HepG2 (cell line): ENCODE measurements around the gene SCAI. TPM values are rescaled to one million over a fixed set of nuclear protein-coding genes. Genes with fewer than 3 reads are reported as not detected.

ENCODE experiments used
- ATAC-seq: fragments of 200-7000 bp; cut with Tn5 transposase; 3 replicates; pipeline ENCODE4 v1.9.1; 2020; ENCODE audit warnings: mild to moderate bottlenecking, moderate library complexity
- BruUV-seq: library from RNA; stranded (reverse); fragments of 400-500 nt; replicated peaks from 2 replicates; lab custom pipeline; 2021; lab: Mats Ljungman, UMichigan
- CTCF ChIA-PET: fragments of 300-600 bp; formaldehyde crosslinking; extraction: SDS; loops from one replicate; lab custom pipeline; 2021; ENCODE audit warnings: low total read pairs, inconsistent platforms, low intra/inter-chr PET ratio; lab: Yijun Ruan, JAX
- POLR2A ChIA-PET: fragments of 350-600 bp; sonication (Branson Sonifier 250); formaldehyde crosslinking; loops from one replicate; lab custom pipeline; 2020; ENCODE audit warnings: antibody characterized with exemption, inconsistent platforms; lab: Yijun Ruan, JAX
- DNase-seq: peaks from one replicate; pipeline ENCODE4 v3.0.0-alpha.2; 2015; ENCODE audit warnings: low spot score
- FAIRE-seq: peaks from 3 replicates; lab custom pipeline; 2011; peaks lifted over from hg19 to GRCh38; lab: Jason Lieb, UNC
- H2AFZ ChIP-seq: one replicate; pipeline ENCODE4 v1.6.1; 2011; ENCODE audit warnings: low read length, inconsistent platforms
- H3K27ac ChIP-seq: fragments of 300-600 bp; 3 replicates; pipeline ENCODE4 v1.8.0; 2011; ENCODE audit warnings: mixed run types, mild to moderate bottlenecking, mixed read lengths, low read length, inconsistent platforms; ENCODE audit not compliant: insufficient read depth; ENCODE audit errors: extremely low read length
- H3K27me3 ChIP-seq, 2 experiments: fragments of 200-600 bp in 1 of 2; 2 replicates in 1 of 2; 3 replicates in 1 of 2; pipeline versions ENCODE4 v1.6.0 to v1.8.0; 2011; ENCODE audit warnings: low read length in 2 of 2, mild to moderate bottlenecking in 2 of 2, moderate library complexity in 2 of 2, inconsistent platforms in 1 of 2; ENCODE audit not compliant: insufficient read depth in 2 of 2, control insufficient read depth in 1 of 2
- H3K36me3 ChIP-seq, 2 experiments: fragments of 200-600 bp in 1 of 2; replicated peaks in 1 of 2; 2 replicates in 1 of 2; 3 replicates in 1 of 2; pipeline versions ENCODE4 v1.5.1 to v1.8.0; 2011; ENCODE audit warnings: low read length in 2 of 2, inconsistent platforms in 1 of 2; ENCODE audit not compliant: insufficient read depth in 2 of 2, control insufficient read depth in 1 of 2
- H3K4me1 ChIP-seq: 2 replicates; pipeline ENCODE4 v1.5.1; 2012; ENCODE audit warnings: low read length, inconsistent platforms; ENCODE audit not compliant: insufficient read depth
- H3K4me2 ChIP-seq: 2 replicates; pipeline ENCODE4 v1.6.0; 2011; ENCODE audit warnings: low read depth, low read length, inconsistent platforms
- H3K4me3 ChIP-seq, 3 experiments: fragments of 200-600 bp in 1 of 3; sonication (generic), shearing (Covaris generic) in 1 of 3; replicated peaks in 1 of 3; 2 replicates each; pipeline ENCODE4 v1.5.1; 2011 to 2016; ENCODE audit warnings: low read length in 3 of 3, inconsistent platforms in 2 of 3, low read depth in 2 of 3, mild to moderate bottlenecking in 2 of 3, control low read depth in 1 of 3, mixed read lengths in 1 of 3; ENCODE audit not compliant: insufficient read depth in 1 of 3
- H3K79me2 ChIP-seq: one replicate; pipeline ENCODE4 v1.6.1; 2011; ENCODE audit warnings: low read length, inconsistent platforms; ENCODE audit not compliant: insufficient read depth
- H3K9ac ChIP-seq: 2 replicates; pipeline ENCODE4 v1.6.0; 2011; ENCODE audit warnings: mild to moderate bottlenecking, low read depth, low read length, inconsistent platforms; ENCODE audit not compliant: insufficient read depth
- H3K9me3 ChIP-seq: 2 replicates; pipeline ENCODE4 v1.5.1; 2012; ENCODE audit warnings: mild to moderate bottlenecking, low read length
- H4K20me1 ChIP-seq: 2 replicates; pipeline ENCODE4 v1.6.0; 2011; ENCODE audit warnings: inconsistent platforms, mild to moderate bottlenecking, low read length, moderate library complexity; ENCODE audit not compliant: insufficient read depth
- AGO2 ChIP-seq: fragments of 200-400 bp; formaldehyde crosslinking; optimal IDR thresholded peaks from 2 replicates; pipeline ENCODE3; 2017; ENCODE audit warnings: mild to moderate bottlenecking, low read depth, low read length, moderate library complexity
- DMAP1 ChIP-seq: IDR thresholded peaks from 2 replicates; pipeline ENCODE4 v1.6.1; 2016
- DR1 ChIP-seq: sonication (generic); formaldehyde crosslinking; IDR thresholded peaks from 2 replicates; pipeline ENCODE4 v1.8.0; 2021; ENCODE audit warnings: mild to moderate bottlenecking, missing genetic modification reagents, inconsistent platforms
- GPN1 ChIP-seq: sonication (generic); formaldehyde crosslinking; IDR thresholded peaks from 2 replicates; pipeline ENCODE4 v1.5.1; 2020; ENCODE audit warnings: missing genetic modification reagents, borderline replicate concordance
- ISX ChIP-seq: sonication (generic); formaldehyde crosslinking; conservative IDR thresholded peaks from 2 replicates; pipeline ENCODE4 v1.5.0; 2020; ENCODE audit warnings: missing genetic modification reagents
- MBNL3 ChIP-seq: fragments of 250-450 bp; sonication (Bioruptor Pico); conservative IDR thresholded peaks from 2 replicates; pipeline ENCODE4 v1.8.0; 2022; ENCODE audit warnings: mild to moderate bottlenecking, inconsistent platforms
- MED1 ChIP-seq: sonication (generic); formaldehyde crosslinking; IDR thresholded peaks from 2 replicates; pipeline ENCODE4 v1.4.0; 2020; ENCODE audit warnings: missing genetic modification reagents
- PPARG ChIP-seq: conservative IDR thresholded peaks from 2 replicates; pipeline ENCODE4 v1.6.1; 2016; ENCODE audit warnings: missing biosample characterization, missing genetic modification reagents
- PRPF4 ChIP-seq: fragments of 200-400 bp; formaldehyde crosslinking; IDR thresholded peaks from 2 replicates; pipeline ENCODE4 v1.6.1; 2016; ENCODE audit warnings: low read length, low read depth; ENCODE audit not compliant: poor library complexity, severe bottlenecking
- TBP ChIP-seq: sonication (generic); formaldehyde crosslinking; IDR thresholded peaks from 2 replicates; pipeline ENCODE4 v1.5.0; 2020; ENCODE audit warnings: missing genetic modification reagents
- TFDP2 ChIP-seq: sonication (generic); formaldehyde crosslinking; IDR thresholded peaks from 2 replicates; pipeline ENCODE4 v1.4.0; 2020; ENCODE audit warnings: missing genetic modification reagents
- ZNF235 ChIP-seq: sonication (generic); formaldehyde crosslinking; IDR thresholded peaks from 2 replicates; pipeline ENCODE4 v1.8.1; 2023; ENCODE audit warnings: mild to moderate bottlenecking, missing genetic modification reagents, borderline replicate concordance
- WGBS: methylation state at CpG from one replicate; pipeline ENCODE4 v1.1.6; 2017; ENCODE audit warnings: low lambda C conversion rate; 5-methylcytosine and 5-hydroxymethylcytosine counted together
- in situ Hi-C: cut with HindIII; loops from 2 replicates; pipeline ENCODE4 v1.10.0; 2017; ENCODE audit warnings: low pct_unique_long_range_greater_than_20kb; ENCODE audit not compliant: extremely low pct_ligation_motif_present
- intact Hi-C: fragments of 100-400 bp; cut with micrococcal nuclease; formaldehyde crosslinking; loops from one replicate; pipeline ENCODE4 v1.10.0; 2022; ENCODE audit not compliant: unreplicated experiment
- polyA plus RNA-seq, 8 experiments: library from polyadenylated mRNA; depleted of rRNA in 3 of 8; stranded (reverse) in 7 of 8; unstranded in 1 of 8; fragments of >200 nt; fragmentation: Illumina TruSeq in 4 of 8; extraction: Trizol in 4 of 8; gene quantifications; 2 replicates each; pipeline versions ENCODE4 v1.2.1 to v1.2.3, GENCODE V29; 2011 to 2016; ENCODE audit warnings: low read depth in 4 of 8, missing spikeins in 1 of 8, mixed read lengths in 1 of 8; ENCODE audit not compliant: insufficient read depth in 1 of 8
- total RNA-seq, 5 experiments: library from RNA; depleted of rRNA; stranded (reverse); fragments of >200 nt; fragmentation: Illumina TruSeq; extraction: Trizol; gene quantifications; 2 replicates each; pipeline ENCODE4 v1.2.3, GENCODE V29; 2016; ENCODE audit warnings: low read depth in 1 of 5
- TF ChIP-seq, protein P1 (sequence below): sonication (generic); formaldehyde crosslinking; IDR thresholded peaks from 2 replicates; pipeline ENCODE4 v1.5.1; 2020; ENCODE audit warnings: mild to moderate bottlenecking, missing genetic modification reagents

The SCAI gene
- total and polyA plus RNA-seq, 2 of the 13 experiments (the other 11 are each of a cell fraction or from before 2014, with no cell fraction given) = 4.4 to 8.4 TPM

DNA sequence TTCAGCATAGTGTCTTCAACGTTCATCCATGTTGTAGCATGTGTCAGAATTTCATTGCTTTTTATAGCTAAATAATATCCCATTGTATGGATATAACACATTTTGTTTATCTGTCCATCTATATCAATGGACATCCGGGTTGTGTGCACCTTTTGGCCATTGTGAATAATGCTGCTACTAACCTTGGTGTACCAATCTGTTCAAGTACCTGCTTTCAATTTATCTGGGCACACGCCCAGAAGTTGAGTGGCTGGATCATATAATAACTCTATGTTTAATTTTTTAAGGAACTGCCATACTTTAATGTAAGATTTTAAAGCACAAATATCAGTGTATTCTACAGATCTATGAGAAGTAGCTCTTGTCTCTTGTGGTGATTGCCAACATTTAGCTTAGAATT lies 43.5 kb downstream of the SCAI start (continued):
- TF ChIP-seq AGO2 (no peak), ISX (CRISPR knock-in tag) (no peak), PRPF4 (no peak)
- TF ChIP-seq, protein P1, sequence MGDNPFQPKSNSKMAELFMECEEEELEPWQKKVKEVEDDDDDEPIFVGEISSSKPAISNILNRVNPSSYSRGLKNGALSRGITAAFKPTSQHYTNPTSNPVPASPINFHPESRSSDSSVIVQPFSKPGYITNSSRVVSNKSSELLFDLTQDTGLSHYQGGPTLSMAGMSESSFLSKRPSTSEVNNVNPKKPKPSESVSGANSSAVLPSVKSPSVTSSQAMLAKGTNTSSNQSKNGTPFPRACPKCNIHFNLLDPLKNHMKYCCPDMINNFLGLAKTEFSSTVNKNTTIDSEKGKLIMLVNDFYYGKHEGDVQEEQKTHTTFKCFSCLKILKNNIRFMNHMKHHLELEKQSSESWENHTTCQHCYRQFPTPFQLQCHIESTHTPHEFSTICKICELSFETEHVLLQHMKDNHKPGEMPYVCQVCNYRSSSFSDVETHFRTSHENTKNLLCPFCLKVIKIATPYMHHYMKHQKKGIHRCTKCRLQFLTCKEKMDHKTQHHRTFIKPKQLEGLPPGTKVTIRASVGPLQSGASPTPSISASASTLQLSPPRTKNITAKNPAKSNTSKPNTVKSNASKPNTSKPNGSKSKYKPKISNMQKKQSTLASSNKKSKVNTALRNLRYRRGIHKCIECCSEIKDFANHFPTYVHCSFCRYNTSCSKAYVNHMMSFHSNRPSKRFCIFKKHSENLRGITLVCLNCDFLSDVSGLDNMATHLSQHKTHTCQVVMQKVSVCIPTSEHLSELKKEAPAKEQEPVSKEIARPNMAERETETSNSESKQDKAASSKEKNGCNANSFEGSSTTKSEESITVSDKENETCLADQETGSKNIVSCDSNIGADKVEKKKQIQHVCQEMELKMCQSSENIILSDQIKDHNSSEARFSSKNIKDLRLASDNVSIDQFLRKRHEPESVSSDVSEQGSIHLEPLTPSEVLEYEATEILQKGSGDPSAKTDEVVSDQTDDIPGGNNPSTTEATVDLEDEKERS (CRISPR knock-in tag) = no peak

DNA sequence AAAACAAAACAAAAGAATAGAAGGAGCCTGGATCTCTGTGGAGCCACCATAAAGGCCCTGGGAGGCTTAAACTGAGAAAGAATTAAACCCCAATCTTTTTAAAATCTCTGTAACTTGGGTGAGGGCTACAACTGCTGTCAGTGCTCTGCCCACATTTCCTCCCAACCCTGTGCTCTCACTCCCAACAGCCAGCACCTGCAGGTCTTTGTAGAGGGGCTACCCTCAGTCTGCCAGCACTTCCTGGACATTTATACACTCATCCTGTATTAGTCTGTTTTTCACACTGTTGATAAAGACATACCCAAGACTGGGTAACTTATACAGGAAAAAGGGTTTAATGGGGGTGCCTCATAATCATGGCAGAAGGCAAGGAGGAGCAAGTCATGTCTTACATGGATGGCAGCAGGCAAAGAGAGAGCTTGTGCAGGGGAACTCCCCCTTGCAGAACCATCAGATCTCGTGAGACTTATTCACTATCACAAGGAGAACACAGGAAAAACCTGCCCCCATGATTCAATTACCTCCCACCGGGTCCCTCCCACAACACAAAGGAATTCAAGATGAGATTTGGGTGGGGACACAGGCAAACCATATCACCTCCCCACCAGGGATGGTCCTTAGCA lies 47.4 kb downstream of the SCAI start:
- no peaks in the 10 kb centered on the region; a peak in 1 of 5 replicates for H3K36me3 ChIP-seq
- no peaks in the 10 kb centered on the region for H3K9me3 ChIP-seq
- H2AFZ ChIP-seq = no peak overlapping the region
- H3K4me1 ChIP-seq = peaks cover 19% of the 10 kb centered on the region
- CTCF ChIA-PET = no interaction called here
- FAIRE-seq (no peak), DNase-seq (no peak), ATAC-seq (no peak)
- BruUV-seq = no TSS peak
- in situ Hi-C loops (no loop called here), intact Hi-C loops (no loop called here)
- WGBS = 100% methylated on average over 2 of the region's 2 CpGs
- no peaks in the 10 kb centered on the region for H3K27me3 ChIP-seq
- POLR2A ChIA-PET = no interaction called here
- no peaks in the 10 kb centered on the region for H4K20me1 ChIP-seq
- H3K9ac ChIP-seq = no peak overlapping the region
- no peak overlapping the region for H3K4me3 ChIP-seq
- no peak overlapping the region for H3K4me2 ChIP-seq
- H3K27ac ChIP-seq = no peak overlapping the region
- no peaks in the 10 kb centered on the region for H3K79me2 ChIP-seq
- no peak for TF ChIP-seq GPN1
- TF ChIP-seq DR1 (CRISPR knock-in tag) = no peak
- TF ChIP-seq MBNL3 (CRISPR knock-in tag) = no peak
- TF ChIP-seq TFDP2 = no peak
- TF ChIP-seq PPARG (CRISPR knock-in tag) = no peak
- no peak for TF ChIP-seq TBP
- no peak for TF ChIP-seq DMAP1 (CRISPR knock-in tag)
- TF ChIP-seq ZNF235 (CRISPR knock-in tag) = no peak
- no peak for TF ChIP-seq MED1 (CRISPR knock-in tag)
